Astrocyte (in vitro differentiated cells and primary cell): Measurements from ENCODE around the gene SOX2. TPM values are rescaled to one million over a fixed set of nuclear protein-coding genes. Genes with fewer than 3 reads are reported as not detected.

ENCODE experiments used
- DNase-seq: peaks from one replicate; pipeline ENCODE4 v3.0.0-alpha.2; 2010; ENCODE audit warnings: low read depth
- FAIRE-seq: peaks from 2 replicates; lab custom pipeline; 2011; peaks lifted over from hg19 to GRCh38; lab: Jason Lieb, UNC
- H2AFZ ChIP-seq: 2 replicates; pipeline ENCODE4 v1.6.0; 2012; ENCODE audit warnings: low read depth, low read length, inconsistent platforms
- H3K27ac ChIP-seq: 2 replicates; pipeline ENCODE4 v1.5.1; 2011; ENCODE audit warnings: low read depth, low read length, inconsistent platforms
- H3K27me3 ChIP-seq: 2 replicates; pipeline ENCODE4 v1.6.0; 2011; ENCODE audit warnings: low read length, inconsistent platforms; ENCODE audit not compliant: insufficient read depth
- H3K36me3 ChIP-seq: 2 replicates; pipeline ENCODE4 v1.5.1; 2011; ENCODE audit warnings: low read length, inconsistent platforms; ENCODE audit not compliant: insufficient read depth
- H3K4me1 ChIP-seq: 2 replicates; pipeline ENCODE4 v1.5.1; 2011; ENCODE audit warnings: low read length, inconsistent platforms; ENCODE audit not compliant: insufficient read depth
- H3K4me2 ChIP-seq: 2 replicates; pipeline ENCODE4 v1.6.0; 2012; ENCODE audit warnings: low read length, inconsistent platforms
- H3K4me3 ChIP-seq: 2 replicates; pipeline ENCODE4 v1.5.1; 2011; ENCODE audit warnings: low read depth, mild to moderate bottlenecking, low read length, inconsistent platforms; ENCODE audit not compliant: insufficient read depth
- H3K79me2 ChIP-seq: 2 replicates; pipeline ENCODE4 v1.6.0; 2012; ENCODE audit warnings: mild to moderate bottlenecking, low read length, inconsistent platforms; ENCODE audit not compliant: insufficient read depth
- H3K9ac ChIP-seq: 2 replicates; pipeline ENCODE4 v1.6.0; 2012; ENCODE audit warnings: mild to moderate bottlenecking, low read length, inconsistent platforms
- H3K9me3 ChIP-seq: 2 replicates; pipeline ENCODE4 v1.5.1; 2012; ENCODE audit warnings: low read depth, mild to moderate bottlenecking, low read length, inconsistent platforms; ENCODE audit not compliant: insufficient read depth
- H4K20me1 ChIP-seq: 2 replicates; pipeline ENCODE4 v1.6.0; 2012; ENCODE audit warnings: low read length, inconsistent platforms; ENCODE audit not compliant: insufficient read depth
- H3K27ac Mint-ChIP-seq: one replicate; pipeline ENCODE4 v1.8.0; 2021; ENCODE audit warnings: mild to moderate bottlenecking, mixed read lengths; ENCODE audit not compliant: unreplicated experiment
- H3K27me3 Mint-ChIP-seq: one replicate; pipeline ENCODE4 v1.8.0; 2021; ENCODE audit warnings: low read depth, mixed read lengths; ENCODE audit not compliant: unreplicated experiment
- H3K36me3 Mint-ChIP-seq: one replicate; pipeline ENCODE4 v1.8.0; 2021; ENCODE audit warnings: low read depth, mixed read lengths; ENCODE audit not compliant: unreplicated experiment
- H3K4me1 Mint-ChIP-seq: one replicate; pipeline ENCODE4 v1.8.0; 2021; ENCODE audit warnings: low read depth, mixed read lengths; ENCODE audit not compliant: unreplicated experiment
- H3K4me3 Mint-ChIP-seq: one replicate; pipeline ENCODE4 v1.8.0; 2021; ENCODE audit warnings: mild to moderate bottlenecking, moderate library complexity, mixed read lengths; ENCODE audit not compliant: unreplicated experiment
- H3K9me3 Mint-ChIP-seq: one replicate; pipeline ENCODE4 v1.8.0; 2021; ENCODE audit warnings: mild to moderate bottlenecking, mixed read lengths; ENCODE audit not compliant: unreplicated experiment
- EZH2 ChIP-seq: IDR thresholded peaks from 2 replicates; pipeline ENCODE4 v1.6.1; 2012; ENCODE audit warnings: mild to moderate bottlenecking, low read length, inconsistent platforms; ENCODE audit not compliant: insufficient read depth
- total RNA-seq: library from RNA; stranded (reverse); gene quantifications from 2 replicates; pipeline ENCODE4 v1.2.1, GENCODE V29; 2021
- TF ChIP-seq, protein P1 (sequence below): IDR thresholded peaks from 2 replicates; pipeline ENCODE4 v1.5.1; 2011; ENCODE audit warnings: low read depth, mild to moderate bottlenecking, inconsistent platforms, low read length, moderate library complexity; ENCODE audit not compliant: insufficient read depth

SOX2 gene
- total RNA-seq, 1 donor from 2014 or later = 6.5 TPM

DNA sequence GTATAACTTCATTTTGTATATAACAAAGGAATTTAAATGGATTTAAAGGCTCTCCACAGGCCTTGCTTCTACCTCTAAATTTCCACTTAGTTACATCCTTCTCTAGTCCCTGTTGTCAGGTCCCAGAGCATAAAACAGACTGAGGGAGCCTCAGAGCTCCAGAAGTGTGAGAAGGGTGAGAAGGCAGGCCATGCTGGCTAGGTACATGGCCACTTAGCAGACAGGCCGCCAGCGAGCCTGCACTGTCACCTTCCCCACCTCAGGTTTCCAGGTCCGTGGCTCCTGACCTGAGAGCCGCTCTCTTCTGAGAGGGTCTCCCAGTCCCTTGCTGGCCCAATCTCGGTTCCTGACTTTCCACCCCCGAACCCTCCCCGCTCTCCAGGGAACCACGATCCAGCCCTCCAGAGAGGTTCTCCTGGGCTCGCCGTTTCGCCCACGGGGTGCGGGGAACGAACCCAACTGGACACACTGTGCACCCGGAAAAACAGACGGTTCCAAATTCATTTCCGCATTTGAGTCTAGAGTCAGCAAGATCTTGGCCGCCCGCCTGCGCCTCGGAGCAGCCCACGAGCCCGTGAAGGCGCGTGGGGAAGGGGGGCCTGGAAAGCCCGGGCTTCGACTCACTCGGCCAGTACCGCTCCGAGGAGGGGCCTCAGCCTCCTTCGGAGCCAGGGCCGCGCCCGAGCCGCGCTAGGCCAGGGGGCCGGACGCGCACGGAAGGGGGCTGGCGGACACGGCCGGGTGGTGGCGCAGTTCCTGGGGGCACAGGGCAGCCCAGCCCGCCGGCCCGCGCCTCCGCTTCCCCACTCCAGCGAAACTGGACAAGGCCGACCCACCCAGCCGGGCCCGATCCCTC is 16.7 kb upstream of the SOX2 start:
- H3K4me1 ChIP-seq = peaks cover 3% of the 10 kb centered on the region
- no peaks in the 10 kb centered on the region for H4K20me1 ChIP-seq
- DNase-seq (peak; percentile 33), FAIRE-seq (no peak)
- peak overlapping the region; percentile 67 for H3K9ac ChIP-seq
- peak overlapping the region; percentile 88 for H3K4me2 ChIP-seq
- peaks cover under 1% of the 10 kb centered on the region for H3K4me1 Mint-ChIP-seq
- H3K36me3 ChIP-seq = no peaks in the 10 kb centered on the region
- no peaks in the 10 kb centered on the region for H3K9me3 ChIP-seq
- H3K79me2 ChIP-seq = no peaks in the 10 kb centered on the region
- peaks cover 20% of the 10 kb centered on the region for H3K27me3 ChIP-seq
- H3K27ac ChIP-seq = no peak overlapping the region
- H2AFZ ChIP-seq = peak overlapping the region; percentile 86
- TF ChIP-seq EZH2 = no peak
- TF ChIP-seq, protein P1, sequence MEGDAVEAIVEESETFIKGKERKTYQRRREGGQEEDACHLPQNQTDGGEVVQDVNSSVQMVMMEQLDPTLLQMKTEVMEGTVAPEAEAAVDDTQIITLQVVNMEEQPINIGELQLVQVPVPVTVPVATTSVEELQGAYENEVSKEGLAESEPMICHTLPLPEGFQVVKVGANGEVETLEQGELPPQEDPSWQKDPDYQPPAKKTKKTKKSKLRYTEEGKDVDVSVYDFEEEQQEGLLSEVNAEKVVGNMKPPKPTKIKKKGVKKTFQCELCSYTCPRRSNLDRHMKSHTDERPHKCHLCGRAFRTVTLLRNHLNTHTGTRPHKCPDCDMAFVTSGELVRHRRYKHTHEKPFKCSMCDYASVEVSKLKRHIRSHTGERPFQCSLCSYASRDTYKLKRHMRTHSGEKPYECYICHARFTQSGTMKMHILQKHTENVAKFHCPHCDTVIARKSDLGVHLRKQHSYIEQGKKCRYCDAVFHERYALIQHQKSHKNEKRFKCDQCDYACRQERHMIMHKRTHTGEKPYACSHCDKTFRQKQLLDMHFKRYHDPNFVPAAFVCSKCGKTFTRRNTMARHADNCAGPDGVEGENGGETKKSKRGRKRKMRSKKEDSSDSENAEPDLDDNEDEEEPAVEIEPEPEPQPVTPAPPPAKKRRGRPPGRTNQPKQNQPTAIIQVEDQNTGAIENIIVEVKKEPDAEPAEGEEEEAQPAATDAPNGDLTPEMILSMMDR = no peak
- H3K36me3 Mint-ChIP-seq = no peaks in the 10 kb centered on the region
- H3K9me3 Mint-ChIP-seq = peaks cover 6% of the 10 kb centered on the region
- H3K4me3 ChIP-seq = peak overlapping the region; percentile 58
- H3K4me3 Mint-ChIP-seq = peak overlapping the region; percentile 83
- H3K27ac Mint-ChIP-seq = peak overlapping the region; percentile 80
- H3K27me3 Mint-ChIP-seq = peaks cover 29% of the 10 kb centered on the region

- peaks cover 29% of the 10 kb centered on the region for H3K27me3 Mint-ChIP-seq
- peak overlapping the region; percentile 88 for H3K4me2 ChIP-seq
- no peak for FAIRE-seq
Measured at GRCh38 chr3:181695661-181696491, 15.8 kb upstream of the SOX2 start.

More at GRCh38 chr3:181695661-181696491, 15.8 kb upstream of the SOX2 start:
- H3K27me3 ChIP-seq = peaks cover 20% of the 10 kb centered on the region
- no peaks in the 10 kb centered on the region for H4K20me1 ChIP-seq
- peak overlapping the region; percentile 67 for H3K9ac ChIP-seq
- peak; percentile 31 for DNase-seq
- Mint-ChIP-seq H3K4me1 (peaks cover 6% of the 10 kb centered on the region), H3K27ac (peak overlapping the region; percentile 41), H3K36me3 (no peaks in the 10 kb centered on the region), H3K4me3 (peak overlapping the region; percentile 83), H3K9me3 (peaks cover 6% of the 10 kb centered on the region)
- TF ChIP-seq EZH2 = peak; percentile 53
- TF ChIP-seq, protein P1 = no peak
- no peak overlapping the region for H3K27ac ChIP-seq
- peak overlapping the region; percentile 86 for H2AFZ ChIP-seq
- no peaks in the 10 kb centered on the region for H3K79me2 ChIP-seq
- H3K4me3 ChIP-seq = peak overlapping the region; percentile 58
- H3K4me1 ChIP-seq = peaks cover 5% of the 10 kb centered on the region
- no peaks in the 10 kb centered on the region for H3K36me3 ChIP-seq
- no peaks in the 10 kb centered on the region for H3K9me3 ChIP-seq
